Testis (tissue), 2 donors: ENCODE data around the gene LOC101059915.
"Not testable (repeated sequence)": the region's sequence is repeated elsewhere in the genome, so short reads cannot be mapped to it uniquely, and the experiment has no call there.

Experiments
- DNase-seq: peaks from one replicate; pipeline ENCODE4 v3.0.0-alpha.2; 2019
- H3K27ac ChIP-seq, 2 donors: fragments of 200-600 bp; sonication (generic); one replicate each; pipeline ENCODE4 v1.5.1; 2019
- H3K27me3 ChIP-seq: fragments of 200-600 bp; sonication (generic); one replicate; pipeline ENCODE4 v1.5.1; 2019
- H3K36me3 ChIP-seq: fragments of 200-600 bp; sonication (generic); one replicate; pipeline ENCODE4 v1.5.1; 2017; ENCODE audit warnings: low read depth; ENCODE audit errors: missing control alignments
- H3K4me1 ChIP-seq: fragments of 200-600 bp; sonication (generic); one replicate; pipeline ENCODE4 v1.5.1; 2019
- H3K4me3 ChIP-seq, 2 donors: fragments of 200-600 bp; sonication (generic); one replicate each; pipeline ENCODE4 v1.5.1; 2017 to 2019
- H3K9me3 ChIP-seq: fragments of 200-600 bp; sonication (generic); one replicate; pipeline ENCODE4 v1.5.1; 2017
- CTCF ChIP-seq, 3 experiments: fragments of 450-650 bp in 2 of 3; fragments of 200-600 bp in 1 of 3; sonication (generic) in 1 of 3; IDR thresholded peaks; one replicate each; pipeline ENCODE4 v1.5.1; 2016 to 2019; ENCODE audit warnings: antibody characterized with exemption in 3 of 3, mild to moderate bottlenecking in 2 of 3, moderate library complexity in 1 of 3
- POLR2A ChIP-seq: fragments of 450-650 bp; IDR thresholded peaks from one replicate; pipeline ENCODE4 v1.6.1; 2017; ENCODE audit warnings: antibody characterized with exemption, mild to moderate bottlenecking, moderate library complexity
- WGBS, 2 donors: methylation state at CpG; one replicate each; pipeline ENCODE4 v1.1.5; 2018; 5-methylcytosine and 5-hydroxymethylcytosine counted together
- intact Hi-C: fragments of 100-400 bp; cut with DNase I; formaldehyde crosslinking; loops from one replicate; pipeline ENCODE4 v1.15.1; 2023; ENCODE audit warnings: low total_unique reads

The LOC101059915 gene

GRCh38 chrX:71679575-71680207, 12.3 kb downstream of the LOC101059915 start:
- H3K9me3 ChIP-seq: no peaks in the 10 kb centered on the region
- 83 to 89% methylated on average over 3 of the region's 4 CpGs for WGBS, 2 donors
- H3K4me1 ChIP-seq: no peaks in the 10 kb centered on the region
- DNase-seq: no peak
- TF ChIP-seq CTCF (IDR thresholded peaks at IDR 0.05): no peak
- no peak for TF ChIP-seq POLR2A
- intact Hi-C loops: no loop called here
- H3K36me3 ChIP-seq: no peaks in the 10 kb centered on the region
- H3K27ac ChIP-seq: no peak overlapping the region
- H3K27me3 ChIP-seq: no peaks in the 10 kb centered on the region
- no peak overlapping the region for H3K4me3 ChIP-seq

- H3K27ac ChIP-seq, intact Hi-C loops, H3K4me3 ChIP-seq, DNase-seq, H3K9me3 ChIP-seq, H3K36me3 ChIP-seq, H3K4me1 ChIP-seq, H3K27me3 ChIP-seq: not testable (repeated sequence)
- WGBS, 2 donors: no CpG with 5 or more reads among the region's 24 CpGs
These were observed 29.5 kb downstream of the LOC101059915 start for GRCh38 chrX:71696641-71697465.

- intact Hi-C loops, H3K27me3 ChIP-seq, H3K9me3 ChIP-seq, H3K4me3 ChIP-seq, H3K36me3 ChIP-seq, DNase-seq, H3K4me1 ChIP-seq, H3K27ac ChIP-seq: not testable (repeated sequence)
- no CpG with 5 or more reads among the region's 17 CpGs for WGBS, 2 donors
These were observed 30.3 kb downstream of the LOC101059915 start for GRCh38 chrX:71697466-71698298.

- intact Hi-C loops, DNase-seq, H3K27ac ChIP-seq, H3K9me3 ChIP-seq, H3K36me3 ChIP-seq, H3K4me3 ChIP-seq, H3K4me1 ChIP-seq, H3K27me3 ChIP-seq: not testable (repeated sequence)
- WGBS, 2 donors: no CpG with 5 or more reads among the region's 12 CpGs
These were observed 31.1 kb downstream of the LOC101059915 start for GRCh38 chrX:71698299-71699022.

GRCh38 chrX:71699023-71699344, 31.6 kb downstream of the LOC101059915 start:
- intact Hi-C loops, H3K27me3 ChIP-seq, H3K4me1 ChIP-seq, DNase-seq, H3K27ac ChIP-seq, H3K4me3 ChIP-seq, H3K9me3 ChIP-seq, H3K36me3 ChIP-seq: not testable (repeated sequence)
- WGBS, 2 donors: no CpG with 5 or more reads among the region's 4 CpGs

- DNase-seq, H3K27me3 ChIP-seq, H3K27ac ChIP-seq, H3K9me3 ChIP-seq, intact Hi-C loops, H3K4me1 ChIP-seq, H3K36me3 ChIP-seq, H3K4me3 ChIP-seq: not testable (repeated sequence)
- WGBS, 2 donors: no CpG with 5 or more reads among the region's 12 CpGs
These were observed 35.5 kb downstream of the LOC101059915 start for GRCh38 chrX:71702853-71703252.

GRCh38 chrX:71714064-71714463, 46.7 kb downstream of the LOC101059915 start:
- H3K9me3 ChIP-seq, H3K27ac ChIP-seq, H3K36me3 ChIP-seq, H3K27me3 ChIP-seq, DNase-seq, H3K4me3 ChIP-seq, H3K4me1 ChIP-seq, intact Hi-C loops: not testable (repeated sequence)
- WGBS, 2 donors: no CpG with 5 or more reads among the region's 14 CpGs

GRCh38 chrX:71715551-71715950, 48.2 kb downstream of the LOC101059915 start:
- H3K36me3 ChIP-seq, intact Hi-C loops, H3K4me3 ChIP-seq, DNase-seq, H3K27ac ChIP-seq, H3K9me3 ChIP-seq, H3K4me1 ChIP-seq, H3K27me3 ChIP-seq: not testable (repeated sequence)
- WGBS, 2 donors: no CpG with 5 or more reads among the region's 8 CpGs

- H3K9me3 ChIP-seq, H3K27ac ChIP-seq, H3K36me3 ChIP-seq, DNase-seq, H3K27me3 ChIP-seq, H3K4me3 ChIP-seq, H3K4me1 ChIP-seq, intact Hi-C loops: not testable (repeated sequence)
- no CpG with 5 or more reads among the region's 12 CpGs for WGBS, 2 donors
These were observed 49.0 kb downstream of the LOC101059915 start for GRCh38 chrX:71716323-71716722.

- H3K4me3 ChIP-seq, H3K27me3 ChIP-seq, DNase-seq, H3K4me1 ChIP-seq, intact Hi-C loops, H3K36me3 ChIP-seq, H3K9me3 ChIP-seq, H3K27ac ChIP-seq: not testable (repeated sequence)
- no CpG with 5 or more reads among the region's 30 CpGs for WGBS, 2 donors
These were observed 50.8 kb downstream of the LOC101059915 start, which contains the start of gene CXorf49 for GRCh38 chrX:71718185-71718584. Gene CXorf49, minus strand, starts transcription at chrX:71718285. Its CDS starts 134 bp downstream, at chrX:71718151.
